GM12878 (cell line): Measurements from ENCODE around the gene EXOSC1. TPM values are rescaled to one million over a fixed set of nuclear protein-coding genes. Genes with fewer than 3 reads are reported as not detected.

Source experiments
- ATAC-seq: fragments of 200-7000 bp; cut with Tn5 transposase; 3 replicates; pipeline ENCODE4 v1.9.1; 2020; ENCODE audit warnings: mild to moderate bottlenecking, moderate library complexity
- BruUV-seq: library from RNA; stranded (reverse); fragments of 400-500 nt; replicated peaks from 2 replicates; lab custom pipeline; 2021; lab: Mats Ljungman, UMichigan
- CTCF ChIA-PET: fragments of 300-600 bp; sonication (Branson Sonifier 250); formaldehyde crosslinking; extraction: SDS; loops from one replicate; lab custom pipeline; 2021; ENCODE audit warnings: inconsistent platforms; lab: Yijun Ruan, JAX
- POLR2A ChIA-PET: fragments of 350-600 bp; formaldehyde crosslinking; extraction: SDS; loops from one replicate; lab custom pipeline; 2021; ENCODE audit warnings: inconsistent platforms; lab: Charles Lee
- RAD21 ChIA-PET: fragments of 300-600 bp; sonication (Branson Sonifier 250); formaldehyde crosslinking; loops from one replicate; lab custom pipeline; 2023; ENCODE audit warnings: antibody characterized with exemption; ENCODE audit not compliant: unreplicated experiment; lab: Charles Lee
- SMC1A ChIA-PET: fragments of 300-600 bp; sonication (Branson Sonifier 250); formaldehyde crosslinking; loops from one replicate; lab custom pipeline; 2023; ENCODE audit not compliant: unreplicated experiment, uncharacterized antibody; lab: Charles Lee
- DNase-seq: peaks from one replicate; pipeline ENCODE4 v3.0.0-alpha.2; 2011; ENCODE audit warnings: low read depth, low spot score
- FAIRE-seq: peaks from 3 replicates; lab custom pipeline; 2011; peaks lifted over from hg19 to GRCh38; lab: Jason Lieb, UNC
- H2AFZ ChIP-seq: 2 replicates; pipeline ENCODE4 v1.6.0; 2011; ENCODE audit warnings: low read depth, low read length, control low read depth; ENCODE audit not compliant: control insufficient read depth
- H3K27ac ChIP-seq: 2 replicates; pipeline ENCODE4 v1.5.1; 2011; ENCODE audit warnings: control low read depth; ENCODE audit not compliant: control insufficient read depth, insufficient read depth
- H3K27me3 ChIP-seq, 2 experiments: replicated peaks in 1 of 2; 2 replicates each; pipeline versions ENCODE4 v1.6.0 to v1.6.1; 2011; ENCODE audit warnings: low read length in 1 of 2; ENCODE audit not compliant: control insufficient read depth in 2 of 2, insufficient read depth in 2 of 2
- H3K36me3 ChIP-seq, 2 experiments: 2 replicates each; pipeline ENCODE4 v1.5.1; 2011; ENCODE audit warnings: low read length in 1 of 2; ENCODE audit not compliant: control insufficient read depth in 2 of 2, insufficient read depth in 2 of 2
- H3K4me1 ChIP-seq: 2 replicates; pipeline ENCODE4 v1.6.1; 2011; ENCODE audit warnings: mild to moderate bottlenecking, low read length, moderate library complexity, mixed read lengths; ENCODE audit not compliant: control insufficient read depth, insufficient read depth
- H3K4me2 ChIP-seq: 2 replicates; pipeline ENCODE4 v1.6.0; 2011; ENCODE audit warnings: control low read depth; ENCODE audit not compliant: control insufficient read depth, insufficient read depth
- H3K4me3 ChIP-seq: fragments of 200-600 bp; sonication (generic); 2 replicates; pipeline ENCODE4 v1.5.1; 2016
- H3K79me2 ChIP-seq: 2 replicates; pipeline ENCODE4 v1.6.0; 2011; ENCODE audit warnings: low read length; ENCODE audit not compliant: control insufficient read depth, insufficient read depth
- H3K9ac ChIP-seq: 2 replicates; pipeline ENCODE4 v1.8.0; 2011; ENCODE audit warnings: low read length, control low read depth, mixed read lengths; ENCODE audit not compliant: control insufficient read depth, insufficient read depth
- H3K9me3 ChIP-seq: replicated peaks from 3 replicates; pipeline ENCODE4 v1.5.1; 2011; ENCODE audit warnings: mild to moderate bottlenecking, low read length; ENCODE audit not compliant: control insufficient read depth, insufficient read depth
- H4K20me1 ChIP-seq: 2 replicates; pipeline ENCODE4 v1.6.0; 2011; ENCODE audit not compliant: control insufficient read depth, insufficient read depth
- JUND ChIP-seq: IDR thresholded peaks from 2 replicates; pipeline ENCODE4 v1.6.1; 2012; ENCODE audit warnings: low read depth, mild to moderate bottlenecking, low read length, improper control_type of control experiment, moderate library complexity
- LARP7 ChIP-seq: fragments of 450-650 bp; IDR thresholded peaks from 2 replicates; pipeline ENCODE4 v1.6.1; 2017; ENCODE audit warnings: mild to moderate bottlenecking
- MTA3 ChIP-seq: IDR thresholded peaks from 2 replicates; pipeline ENCODE4 v1.6.1; 2012; ENCODE audit warnings: low read length, inconsistent platforms, borderline replicate concordance
- NBN ChIP-seq: fragments of 450-650 bp; IDR thresholded peaks from 2 replicates; pipeline ENCODE4 v1.6.1; 2016
- RAD51 ChIP-seq: fragments of 450-650 bp; IDR thresholded peaks from 2 replicates; pipeline ENCODE4 v1.6.1; 2016; ENCODE audit warnings: moderate library complexity, mild to moderate bottlenecking, inconsistent platforms
- RB1 ChIP-seq: fragments of 450-650 bp; formaldehyde crosslinking; IDR thresholded peaks from 2 replicates; pipeline ENCODE4 v1.6.1; 2017; ENCODE audit warnings: mild to moderate bottlenecking, borderline replicate concordance
- SP1 ChIP-seq: IDR thresholded peaks from one replicate; pipeline ENCODE4 v1.6.1; 2011; ENCODE audit warnings: low read depth, low read length
- SREBF1 ChIP-seq: IDR thresholded peaks from 2 replicates; pipeline ENCODE4 v1.6.1; 2012; ENCODE audit warnings: mild to moderate bottlenecking, low read length
- WGBS: methylation state at CpG from one replicate; pipeline ENCODE4 v1.1.6; 2016; ENCODE audit warnings: low lambda C conversion rate; ENCODE audit not compliant: insufficient replicate concordance, insufficient coverage; ENCODE audit errors: missing lambda C conversion rate; 5-methylcytosine and 5-hydroxymethylcytosine counted together
- in situ Hi-C: fragments of 300-500 bp; cut with MboI; formaldehyde crosslinking; loops from 9 replicates; pipeline ENCODE4 v1.14.3; 2018; ENCODE audit warnings: mixed read lengths
- intact Hi-C: fragments of 100-400 bp; cut with micrococcal nuclease; formaldehyde crosslinking; loops from one replicate; pipeline ENCODE4 v1.14.2; 2022; ENCODE audit not compliant: unreplicated experiment
- polyA plus RNA-seq, 11 experiments: library from polyadenylated mRNA; depleted of rRNA in 4 of 11; unstranded in 6 of 11; stranded (reverse) in 5 of 11; fragments of >200 nt; fragmentation: Nextera tagmentation in 4 of 11; fragmentation: Illumina TruSeq in 1 of 11; extraction: Ambion mirVana in 4 of 11; extraction: Trizol in 1 of 11; gene quantifications; 1 replicate in 1 of 11; 2 replicates in 10 of 11; pipeline versions ENCODE4 v1.2.1 to v1.2.3, GENCODE V29; 2011 to 2016; ENCODE audit warnings: inconsistent platforms in 2 of 11, missing spikeins in 2 of 11, low read depth in 1 of 11
- total RNA-seq, 4 experiments: library from RNA; depleted of rRNA in 3 of 4; stranded (reverse); fragments of >200 nt in 3 of 4; fragmentation: Illumina TruSeq in 1 of 4; extraction: Trizol in 1 of 4; gene quantifications; 2 replicates each; pipeline versions ENCODE4 v1.2.1 to v1.2.3, GENCODE V29; 2013 to 2021
- TF ChIP-seq, protein P1 (sequence below): fragments of 450-650 bp; IDR thresholded peaks from 2 replicates; pipeline ENCODE4 v1.6.1; 2017; ENCODE audit warnings: antibody characterized with exemption, mild to moderate bottlenecking, moderate library complexity
- TF ChIP-seq, protein P2 (sequence below): fragments of 450-650 bp; IDR thresholded peaks from 2 replicates; pipeline ENCODE4 v1.6.1; 2017; ENCODE audit warnings: mild to moderate bottlenecking, moderate library complexity
- TF ChIP-seq, protein P3 (sequence below): IDR thresholded peaks from 2 replicates; pipeline ENCODE4 v1.6.1; 2011; ENCODE audit warnings: borderline replicate concordance, low read depth, mild to moderate bottlenecking, moderate library complexity, low read length; ENCODE audit not compliant: insufficient read depth, poor library complexity, severe bottlenecking

The EXOSC1 gene
- total and polyA plus RNA-seq, 10 of the 15 experiments (the other 5 are each of a cell fraction or from before 2014, with no cell fraction given) = 43.4 to 121 (median 75.1) TPM

DNA sequence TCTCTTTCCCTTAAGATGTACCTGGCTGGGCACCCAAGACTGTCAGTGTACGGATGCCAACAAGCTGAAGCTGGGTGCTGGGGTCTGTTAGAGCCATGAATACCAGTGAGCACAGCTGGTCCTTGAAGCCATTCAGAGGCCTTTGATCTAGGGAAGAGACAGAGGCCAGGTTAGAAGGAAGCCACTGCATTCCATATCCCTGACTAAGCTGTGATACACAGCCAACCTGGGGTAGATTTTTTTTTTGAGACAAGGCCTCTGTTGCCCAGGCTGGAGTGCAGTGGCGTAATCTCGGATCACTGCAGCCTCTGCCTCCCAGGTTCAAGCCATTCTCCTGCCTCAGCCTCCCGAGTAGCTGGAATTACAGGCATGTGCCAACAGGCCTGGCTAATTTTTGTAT lies 20.9 kb upstream of the EXOSC1 start (continued):
- TF ChIP-seq, protein P1, sequence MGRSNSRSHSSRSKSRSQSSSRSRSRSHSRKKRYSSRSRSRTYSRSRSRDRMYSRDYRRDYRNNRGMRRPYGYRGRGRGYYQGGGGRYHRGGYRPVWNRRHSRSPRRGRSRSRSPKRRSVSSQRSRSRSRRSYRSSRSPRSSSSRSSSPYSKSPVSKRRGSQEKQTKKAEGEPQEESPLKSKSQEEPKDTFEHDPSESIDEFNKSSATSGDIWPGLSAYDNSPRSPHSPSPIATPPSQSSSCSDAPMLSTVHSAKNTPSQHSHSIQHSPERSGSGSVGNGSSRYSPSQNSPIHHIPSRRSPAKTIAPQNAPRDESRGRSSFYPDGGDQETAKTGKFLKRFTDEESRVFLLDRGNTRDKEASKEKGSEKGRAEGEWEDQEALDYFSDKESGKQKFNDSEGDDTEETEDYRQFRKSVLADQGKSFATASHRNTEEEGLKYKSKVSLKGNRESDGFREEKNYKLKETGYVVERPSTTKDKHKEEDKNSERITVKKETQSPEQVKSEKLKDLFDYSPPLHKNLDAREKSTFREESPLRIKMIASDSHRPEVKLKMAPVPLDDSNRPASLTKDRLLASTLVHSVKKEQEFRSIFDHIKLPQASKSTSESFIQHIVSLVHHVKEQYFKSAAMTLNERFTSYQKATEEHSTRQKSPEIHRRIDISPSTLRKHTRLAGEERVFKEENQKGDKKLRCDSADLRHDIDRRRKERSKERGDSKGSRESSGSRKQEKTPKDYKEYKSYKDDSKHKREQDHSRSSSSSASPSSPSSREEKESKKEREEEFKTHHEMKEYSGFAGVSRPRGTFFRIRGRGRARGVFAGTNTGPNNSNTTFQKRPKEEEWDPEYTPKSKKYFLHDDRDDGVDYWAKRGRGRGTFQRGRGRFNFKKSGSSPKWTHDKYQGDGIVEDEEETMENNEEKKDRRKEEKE = no peak
- TF ChIP-seq RB1 (no peak), SREBF1 (no peak)
- TF ChIP-seq, all 136 proteins: peak for 0

DNA sequence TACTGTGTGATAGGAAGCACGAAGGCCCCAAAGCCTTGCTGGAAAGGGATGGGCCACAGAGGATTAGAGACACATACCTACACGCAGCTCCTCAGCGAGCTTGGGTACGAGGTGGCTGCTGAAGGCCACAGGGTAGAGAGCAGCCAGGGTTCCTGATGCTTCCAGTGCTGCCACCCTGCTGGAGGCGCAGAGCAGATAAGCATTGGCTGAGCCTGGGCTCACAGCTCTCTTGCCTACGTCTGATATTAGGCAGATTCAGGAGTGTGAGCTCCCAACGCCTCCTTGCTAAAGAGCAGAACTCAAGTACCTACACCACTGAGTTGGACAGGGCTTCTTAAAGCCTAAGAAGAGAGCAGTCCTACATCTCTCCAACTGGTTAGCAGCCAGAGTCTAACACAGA lies 20.2 kb upstream of the EXOSC1 start:
- H3K9ac ChIP-seq = no peak overlapping the region
- peaks cover 28 to 49% of the 10 kb centered on the region in 2 experiments for H3K36me3 ChIP-seq
- no peak overlapping the region for H3K4me3 ChIP-seq
- no peaks in the 10 kb centered on the region for H3K9me3 ChIP-seq
- in situ Hi-C loops (no loop called here), intact Hi-C loops (no loop called here)
- H3K79me2 ChIP-seq = no peaks in the 10 kb centered on the region
- DNase-seq (no peak), ATAC-seq (no peak), FAIRE-seq (no peak)
- H2AFZ ChIP-seq = no peak overlapping the region
- ChIA-PET POLR2A (no interaction called here), CTCF (interaction anchor here (0.7 to 5.7 kb wide), 7 partner anchors 9 to 107 kb away, joined by 3 to 34 read pairs (median 6); partner anchors contain the start of gene ANKRD2), RAD21 (interaction anchor here (0.6 to 0.9 kb wide), 2 partner anchors 86 to 88 kb away, joined by 3 read pairs; no protein-coding TSS in a partner anchor), SMC1A (interaction anchor here (0.5 to 0.8 kb wide), 2 partner anchors 12 to 262 kb away, joined by 3 to 4 read pairs; no protein-coding TSS in a partner anchor)
- H3K4me2 ChIP-seq = no peak overlapping the region
- H3K27ac ChIP-seq = no peak overlapping the region
- no TSS peak for BruUV-seq
- 98% methylated on average over 7 of the region's 7 CpGs for WGBS
- H3K27me3 ChIP-seq = no peaks in the 10 kb centered on the region
- H4K20me1 ChIP-seq = no peaks in the 10 kb centered on the region
- no peaks in the 10 kb centered on the region for H3K4me1 ChIP-seq
- TF ChIP-seq LARP7 = no peak
- no peak for TF ChIP-seq JUND
- TF ChIP-seq NBN = no peak
- no peak for TF ChIP-seq SP1
- TF ChIP-seq, protein P2, sequence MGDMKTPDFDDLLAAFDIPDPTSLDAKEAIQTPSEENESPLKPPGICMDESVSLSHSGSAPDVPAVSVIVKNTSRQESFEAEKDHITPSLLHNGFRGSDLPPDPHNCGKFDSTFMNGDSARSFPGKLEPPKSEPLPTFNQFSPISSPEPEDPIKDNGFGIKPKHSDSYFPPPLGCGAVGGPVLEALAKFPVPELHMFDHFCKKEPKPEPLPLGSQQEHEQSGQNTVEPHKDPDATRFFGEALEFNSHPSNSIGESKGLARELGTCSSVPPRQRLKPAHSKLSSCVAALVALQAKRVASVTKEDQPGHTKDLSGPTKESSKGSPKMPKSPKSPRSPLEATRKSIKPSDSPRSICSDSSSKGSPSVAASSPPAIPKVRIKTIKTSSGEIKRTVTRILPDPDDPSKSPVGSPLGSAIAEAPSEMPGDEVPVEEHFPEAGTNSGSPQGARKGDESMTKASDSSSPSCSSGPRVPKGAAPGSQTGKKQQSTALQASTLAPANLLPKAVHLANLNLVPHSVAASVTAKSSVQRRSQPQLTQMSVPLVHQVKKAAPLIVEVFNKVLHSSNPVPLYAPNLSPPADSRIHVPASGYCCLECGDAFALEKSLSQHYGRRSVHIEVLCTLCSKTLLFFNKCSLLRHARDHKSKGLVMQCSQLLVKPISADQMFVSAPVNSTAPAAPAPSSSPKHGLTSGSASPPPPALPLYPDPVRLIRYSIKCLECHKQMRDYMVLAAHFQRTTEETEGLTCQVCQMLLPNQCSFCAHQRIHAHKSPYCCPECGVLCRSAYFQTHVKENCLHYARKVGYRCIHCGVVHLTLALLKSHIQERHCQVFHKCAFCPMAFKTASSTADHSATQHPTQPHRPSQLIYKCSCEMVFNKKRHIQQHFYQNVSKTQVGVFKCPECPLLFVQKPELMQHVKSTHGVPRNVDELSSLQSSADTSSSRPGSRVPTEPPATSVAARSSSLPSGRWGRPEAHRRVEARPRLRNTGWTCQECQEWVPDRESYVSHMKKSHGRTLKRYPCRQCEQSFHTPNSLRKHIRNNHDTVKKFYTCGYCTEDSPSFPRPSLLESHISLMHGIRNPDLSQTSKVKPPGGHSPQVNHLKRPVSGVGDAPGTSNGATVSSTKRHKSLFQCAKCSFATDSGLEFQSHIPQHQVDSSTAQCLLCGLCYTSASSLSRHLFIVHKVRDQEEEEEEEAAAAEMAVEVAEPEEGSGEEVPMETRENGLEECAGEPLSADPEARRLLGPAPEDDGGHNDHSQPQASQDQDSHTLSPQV = no peak
- no peak for TF ChIP-seq MTA3
- TF ChIP-seq RAD51 = no peak
- TF ChIP-seq, protein P3, sequence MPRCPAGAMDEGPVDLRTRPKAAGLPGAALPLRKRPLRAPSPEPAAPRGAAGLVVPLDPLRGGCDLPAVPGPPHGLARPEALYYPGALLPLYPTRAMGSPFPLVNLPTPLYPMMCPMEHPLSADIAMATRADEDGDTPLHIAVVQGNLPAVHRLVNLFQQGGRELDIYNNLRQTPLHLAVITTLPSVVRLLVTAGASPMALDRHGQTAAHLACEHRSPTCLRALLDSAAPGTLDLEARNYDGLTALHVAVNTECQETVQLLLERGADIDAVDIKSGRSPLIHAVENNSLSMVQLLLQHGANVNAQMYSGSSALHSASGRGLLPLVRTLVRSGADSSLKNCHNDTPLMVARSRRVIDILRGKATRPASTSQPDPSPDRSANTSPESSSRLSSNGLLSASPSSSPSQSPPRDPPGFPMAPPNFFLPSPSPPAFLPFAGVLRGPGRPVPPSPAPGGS = no peak
